Kidney epithelial cell (primary cell): ENCODE data around the gene C2orf15. TPM values are rescaled to one million over a fixed set of nuclear protein-coding genes. Genes with fewer than 3 reads are reported as not detected.

ENCODE experiments used
- DNase-seq: peaks from one replicate; pipeline ENCODE4 v3.0.0-alpha.2; 2010; ENCODE audit warnings: low read depth
- H3K27me3 ChIP-seq: 2 replicates; pipeline ENCODE4 v1.6.0; 2011; ENCODE audit warnings: low read length; ENCODE audit not compliant: control insufficient read depth, insufficient read depth
- H3K36me3 ChIP-seq: 2 replicates; pipeline ENCODE4 v1.5.1; 2011; ENCODE audit warnings: low read length; ENCODE audit not compliant: control insufficient read depth, insufficient read depth
- H3K4me3 ChIP-seq: 2 replicates; pipeline ENCODE4 v1.5.1; 2011; ENCODE audit warnings: low read depth, mild to moderate bottlenecking, control low read depth, low read length
- CTCF ChIP-seq: IDR thresholded peaks from 2 replicates; pipeline ENCODE4 v1.5.1; 2011; ENCODE audit warnings: mild to moderate bottlenecking, moderate library complexity, low read length, control low read depth, inconsistent platforms; ENCODE audit not compliant: insufficient read depth, poor library complexity, severe bottlenecking
- total RNA-seq: library from RNA; depleted of rRNA; stranded (reverse); fragments of >200 nt; gene quantifications from 2 replicates; pipeline ENCODE4 v1.2.3, GENCODE V29; 2015

The C2orf15 gene
- total RNA-seq, 1 donor from 2014 or later: 6.7 TPM

- no peak for DNase-seq
- no peak for TF ChIP-seq CTCF
- H3K36me3 ChIP-seq: no peaks in the 10 kb centered on the region
- no peaks in the 10 kb centered on the region for H3K27me3 ChIP-seq
- peak overlapping the region; percentile 83 for H3K4me3 ChIP-seq
Measured at GRCh38 chr2:99140056-99140859, 1.2 kb upstream of the C2orf15 start.

- TF ChIP-seq CTCF: no peak
- no peak for DNase-seq
- Histone ChIP-seq H3K27me3 (no peaks in the 10 kb centered on the region), H3K36me3 (no peaks in the 10 kb centered on the region), H3K4me3 (peak overlapping the region; percentile 83)
Measured at GRCh38 chr2:99140860-99141109, 722 bp upstream of the C2orf15 start.

- DNase-seq: no peak
- Histone ChIP-seq H3K27me3 (no peaks in the 10 kb centered on the region), H3K36me3 (no peaks in the 10 kb centered on the region), H3K4me3 (no peak overlapping the region)
- no peak for TF ChIP-seq CTCF
Measured at GRCh38 chr2:99150706-99151105, 9.2 kb downstream of the C2orf15 start.

GRCh38 chr2:99152199-99152895 lies 10.8 kb downstream of the C2orf15 start:
- H3K27me3 ChIP-seq: no peaks in the 10 kb centered on the region
- no peaks in the 10 kb centered on the region for H3K36me3 ChIP-seq
- DNase-seq: no peak
- no peak for TF ChIP-seq CTCF
- no peak overlapping the region for H3K4me3 ChIP-seq

- no peak for DNase-seq
- peak overlapping the region; percentile 76 for H3K4me3 ChIP-seq
- H3K36me3 ChIP-seq: no peaks in the 10 kb centered on the region
- H3K27me3 ChIP-seq: no peaks in the 10 kb centered on the region
- no peak for TF ChIP-seq CTCF
Measured at GRCh38 chr2:99153921-99154604, 12.6 kb downstream of the C2orf15 start.
